DMS114 treated with DMSO at 0.1 percent for 48 hours (cell line): Measurements from ENCODE around the gene PTOV1.
A peak's percentile ranks its signal among the peaks of the same experiment; 100 is the strongest.

ENCODE experiments used
- DNase-seq: peaks from one replicate; lab custom pipeline; 2025; ENCODE audit not compliant: unreplicated experiment; lab: John Stamatoyannopoulos, UW

The PTOV1 gene

DNA sequence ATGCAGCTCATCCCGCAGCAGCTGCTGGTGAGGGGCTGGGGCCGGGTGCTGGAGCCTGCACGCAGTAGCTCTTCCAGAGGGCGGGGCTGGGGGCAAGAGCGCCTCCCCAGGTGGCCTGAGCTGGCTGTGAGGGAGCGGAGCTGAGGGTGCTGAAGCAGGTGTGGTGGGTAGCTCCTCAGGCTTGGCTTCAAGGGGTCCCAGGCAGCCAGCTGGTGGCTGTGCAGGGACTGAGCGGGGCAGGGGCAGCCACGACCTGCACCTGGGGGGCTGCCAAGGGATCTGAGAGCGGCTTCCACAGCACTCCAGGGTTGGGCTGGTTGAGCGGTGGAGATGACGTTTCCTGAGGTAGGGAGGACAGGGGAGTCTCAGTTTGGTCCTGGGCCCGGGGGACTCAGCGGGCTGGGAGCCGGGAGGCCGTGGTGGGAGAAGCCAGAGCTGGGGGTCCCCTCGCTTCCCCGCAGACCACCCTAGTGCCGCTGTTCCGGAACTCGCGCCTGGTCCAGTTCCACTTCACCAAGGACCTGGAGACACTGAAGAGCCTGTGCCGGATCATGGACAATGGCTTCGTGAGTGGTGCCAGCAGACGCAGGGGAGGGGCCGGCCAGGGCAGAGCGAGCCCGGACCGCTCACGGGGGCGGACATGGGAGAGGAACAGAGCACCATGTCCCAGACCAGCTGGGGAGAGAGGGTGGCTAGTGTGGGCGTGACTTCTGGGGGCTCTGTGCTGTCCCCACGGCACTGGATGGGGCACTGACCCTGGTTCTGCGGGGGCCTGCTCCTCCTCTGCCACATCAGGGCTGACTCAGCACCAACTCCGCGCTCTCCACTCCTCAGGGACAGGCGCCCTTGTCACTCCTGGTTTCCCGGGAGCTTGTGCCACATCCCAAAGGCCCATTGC lies 7.4 kb downstream of the PTOV1 start:
- DNase-seq = no peak

DNA sequence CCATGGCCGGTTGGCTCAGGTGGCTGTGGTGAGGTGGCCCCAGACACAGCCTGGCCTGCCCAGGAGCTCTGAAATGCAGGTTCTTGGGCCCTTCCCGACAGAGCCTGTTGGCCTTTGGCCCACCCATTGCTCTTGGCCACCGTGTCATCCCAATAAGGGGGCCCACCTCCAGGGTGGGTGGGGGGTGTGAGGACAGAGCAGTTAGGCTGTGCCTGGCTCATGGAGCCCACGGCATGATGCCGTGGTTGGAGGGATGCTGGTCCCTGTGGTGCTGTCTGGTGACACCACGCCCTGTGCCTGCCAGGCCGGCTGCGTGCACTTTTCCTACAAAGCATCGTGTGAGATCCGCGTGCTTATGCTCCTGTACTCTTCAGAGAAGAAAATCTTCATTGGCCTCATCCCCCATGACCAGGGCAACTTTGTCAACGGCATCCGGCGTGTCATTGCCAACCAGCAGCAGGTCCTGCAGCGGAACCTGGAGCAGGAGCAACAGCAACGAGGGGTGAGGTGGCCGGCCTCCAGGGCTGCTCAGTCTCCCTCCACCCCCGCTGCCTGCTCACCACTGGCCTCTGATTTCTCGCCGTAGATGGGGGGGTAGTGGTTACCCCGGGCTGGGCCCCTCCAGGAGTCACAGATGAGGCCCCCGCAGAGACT lies 8.8 kb downstream of the PTOV1 start:
- no peak for DNase-seq

DNA sequence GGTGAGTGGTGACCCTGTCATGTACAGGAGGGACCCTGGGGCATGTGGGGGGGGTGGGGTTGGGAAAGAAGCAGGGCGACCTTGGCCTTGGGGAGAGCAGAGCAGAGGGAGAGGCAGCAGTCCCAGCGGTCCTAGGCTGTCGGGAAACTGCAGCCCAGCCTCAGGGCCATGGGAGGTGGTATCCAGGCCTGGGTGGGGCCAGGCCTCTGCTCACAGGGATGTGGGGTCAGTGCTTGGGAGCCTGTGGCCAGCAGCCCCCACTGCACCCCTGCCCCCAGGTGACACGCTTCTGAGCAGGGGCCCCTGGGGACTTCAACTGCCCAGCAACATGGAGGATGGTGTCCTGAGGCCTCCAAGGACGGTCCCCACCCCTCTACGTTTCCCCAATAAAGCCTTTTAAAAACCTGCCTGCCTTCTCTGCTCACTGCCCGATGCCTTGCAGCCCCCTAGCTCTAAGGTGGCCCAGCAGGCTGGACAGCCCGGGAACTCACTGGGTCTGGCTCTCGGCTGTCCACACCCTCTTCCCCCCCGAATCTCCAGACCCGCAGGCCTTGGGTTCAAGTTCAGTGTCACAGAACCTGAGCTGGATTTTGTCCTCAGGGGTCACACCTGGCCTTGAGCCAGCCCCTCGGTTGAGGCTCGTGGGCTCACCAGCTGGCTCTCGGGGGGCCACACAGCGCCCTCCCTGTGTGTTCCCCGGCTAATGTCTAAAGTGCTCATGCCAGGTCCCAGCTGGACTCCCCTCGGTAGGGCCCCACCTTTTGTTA lies 9.6 kb downstream of the PTOV1 start:
- no peak for DNase-seq

DNA sequence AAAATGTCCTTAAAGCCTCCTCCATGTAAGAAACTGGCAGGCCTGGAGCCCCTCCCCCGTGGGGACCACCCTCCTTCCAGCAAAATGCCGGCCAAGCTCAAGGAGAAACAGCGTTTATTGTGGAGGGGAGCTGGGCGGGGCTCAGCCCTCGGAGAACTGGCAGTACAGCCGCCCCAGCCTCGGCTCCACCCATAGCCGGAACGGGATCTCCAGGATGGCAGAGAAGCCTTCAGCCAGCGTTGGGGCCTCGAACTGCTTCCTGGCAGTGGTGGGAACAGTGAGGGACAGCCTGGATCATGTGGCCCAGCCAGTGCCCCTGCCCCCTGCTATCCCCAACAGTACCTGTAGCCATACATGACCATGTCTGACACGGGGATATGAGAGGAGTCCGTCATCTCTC lies 10.1 kb downstream of the PTOV1 start:
- no peak for DNase-seq

DNA sequence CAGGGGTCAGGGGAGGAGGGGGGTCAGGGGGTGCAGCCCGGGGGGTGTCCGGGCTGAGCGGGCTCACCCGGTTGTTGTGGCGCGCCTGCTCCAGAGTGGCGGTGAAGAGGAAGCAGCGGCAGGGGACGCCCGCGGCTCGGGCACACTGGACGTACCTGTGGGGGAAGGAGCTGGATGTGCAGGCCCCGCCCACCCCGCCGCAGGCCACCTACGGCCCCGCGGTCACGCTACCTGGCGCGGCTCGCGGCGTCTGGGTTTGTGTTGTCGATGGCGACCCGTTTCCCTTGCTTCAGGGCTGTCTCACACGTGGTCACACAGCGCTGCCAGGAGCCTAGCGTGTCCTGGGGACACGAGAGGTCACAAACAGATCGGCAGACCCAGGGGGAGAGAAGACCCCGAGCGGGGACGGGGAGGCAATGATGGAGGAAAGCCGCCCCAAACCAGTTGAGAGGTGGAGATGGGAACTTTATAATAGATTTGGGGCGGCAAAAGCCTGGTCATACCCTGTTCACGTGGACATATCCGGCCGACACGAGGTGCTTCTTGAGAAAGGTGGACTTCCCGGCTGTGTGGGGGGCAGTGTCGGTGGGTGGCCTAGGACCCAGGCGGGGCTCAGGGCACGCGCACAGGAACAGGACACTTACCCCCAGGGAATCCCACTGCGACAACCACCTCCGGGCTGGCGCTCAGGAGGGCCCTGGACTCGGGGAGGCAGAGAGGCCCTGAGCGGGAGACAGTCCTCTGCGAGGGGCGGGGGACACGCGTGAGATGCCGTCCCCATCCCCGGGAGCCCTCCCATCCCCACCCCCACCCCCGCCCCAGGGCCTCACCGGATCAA lies 10.8 kb downstream of the PTOV1 start:
- no peak for DNase-seq

DNA sequence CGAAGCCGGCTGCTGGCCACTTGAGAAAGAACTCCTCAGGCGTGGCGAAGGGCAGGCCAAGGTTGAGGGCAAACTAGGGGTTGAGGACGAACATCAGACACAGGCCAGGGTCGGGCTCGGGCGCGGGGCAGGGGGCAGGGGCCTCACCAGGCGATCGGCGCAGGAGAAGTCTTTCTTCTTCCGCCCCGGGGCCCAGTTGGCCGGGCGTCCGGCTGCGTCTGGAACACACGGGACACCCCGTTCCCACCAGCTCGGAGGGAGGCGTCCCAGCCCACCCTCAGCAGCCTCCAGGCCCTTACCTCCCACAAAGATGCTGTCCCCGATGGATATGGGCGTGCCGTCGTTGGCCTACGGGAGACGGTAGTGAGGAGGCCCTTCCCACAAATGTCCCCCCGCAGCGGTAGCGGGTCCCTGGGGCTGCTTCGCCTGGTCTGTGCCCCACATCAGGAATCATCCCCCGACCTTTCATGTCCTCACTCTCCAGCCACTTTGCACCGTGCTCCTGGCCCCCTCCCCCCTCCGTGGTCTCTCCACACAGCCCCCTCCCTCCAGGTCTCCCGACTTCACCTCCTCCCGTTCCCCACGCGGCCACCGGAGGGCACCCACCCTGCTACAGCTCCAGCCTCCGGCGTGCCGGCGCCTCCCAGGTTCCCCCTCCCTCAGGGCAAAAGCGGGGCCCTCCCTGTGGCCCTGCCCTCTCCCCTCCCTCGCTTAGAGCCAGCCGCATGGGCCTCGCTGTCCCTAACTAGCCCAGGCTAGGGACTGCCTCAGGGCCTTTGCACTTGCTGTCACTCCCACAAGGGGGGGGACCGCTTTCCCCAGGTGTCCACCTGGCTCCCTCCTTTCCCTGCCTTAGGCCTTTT lies 11.7 kb downstream of the PTOV1 start:
- peak; percentile 14 for DNase-seq

DNA sequence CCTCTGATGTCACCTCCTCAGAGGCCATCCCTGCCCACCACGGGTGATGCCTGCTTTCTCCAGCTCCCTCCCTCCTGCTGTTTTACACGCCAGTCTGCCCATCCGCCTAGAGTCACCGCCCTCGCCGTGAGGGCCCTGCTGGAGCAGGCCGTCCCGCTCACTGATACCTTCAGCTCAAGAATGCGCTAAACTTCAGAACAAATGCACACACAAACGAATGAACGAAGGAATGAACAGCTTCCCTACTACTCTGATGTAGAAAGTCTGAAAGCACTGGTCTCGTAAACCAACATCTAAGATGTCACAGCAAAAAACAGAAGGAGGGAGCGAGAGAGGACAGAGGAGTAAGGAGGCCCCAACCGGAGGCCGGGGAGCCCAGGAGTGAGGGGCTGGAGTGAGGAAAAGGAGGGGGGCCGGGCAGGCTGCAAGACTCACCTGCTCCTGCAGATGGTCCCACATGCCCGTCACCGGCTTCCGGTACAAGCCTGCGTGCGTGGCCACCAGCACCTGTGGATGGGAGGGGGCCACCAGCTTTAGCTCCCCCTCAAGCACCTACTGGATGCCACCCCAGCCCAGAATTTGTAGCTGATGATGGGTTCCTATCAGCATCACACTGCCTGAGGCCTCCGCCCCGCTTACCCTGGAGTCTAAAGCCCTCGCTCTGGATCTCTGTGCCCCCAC lies 12.4 kb downstream of the PTOV1 start:
- no peak for DNase-seq

DNA sequence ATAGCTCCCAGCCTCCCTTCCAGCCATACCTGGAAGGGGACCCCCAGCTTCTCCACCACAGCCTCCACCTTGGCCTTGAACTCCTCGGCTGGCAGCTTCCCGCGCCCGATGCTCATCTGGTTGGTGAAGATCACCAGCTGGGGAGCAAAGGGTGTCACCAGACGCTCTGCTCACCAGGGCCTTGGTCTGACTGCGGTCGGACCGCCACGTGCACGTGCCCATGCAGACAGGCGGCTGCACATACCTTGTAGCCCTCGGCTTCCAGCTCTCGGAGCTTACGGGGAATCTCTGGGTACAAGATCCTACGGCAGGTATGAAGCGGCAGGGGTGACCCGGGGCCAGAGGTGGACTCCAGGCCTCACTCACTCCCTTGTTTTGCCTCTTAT lies 13.0 kb downstream of the PTOV1 start:
- DNase-seq = no peak

DNA sequence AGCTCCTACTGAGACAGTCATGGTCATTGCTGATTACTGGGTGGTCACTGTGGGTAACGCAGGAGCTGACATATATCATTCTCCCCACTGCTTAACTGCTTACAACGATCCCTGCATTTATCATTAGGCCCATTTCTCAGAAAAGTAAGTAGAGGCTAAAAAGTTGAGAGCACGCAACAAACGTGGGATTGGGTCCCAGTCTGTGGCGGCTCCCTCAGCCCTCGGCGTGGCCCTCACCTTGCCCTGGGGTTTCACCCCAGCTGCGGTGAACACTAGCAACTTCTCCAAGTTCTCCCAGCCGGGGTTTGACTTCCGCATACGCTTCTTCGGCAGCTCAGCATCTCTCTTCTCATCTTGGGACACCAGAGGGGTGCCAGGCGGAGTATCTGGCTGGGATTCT lies 13.9 kb downstream of the PTOV1 start:
- no peak for DNase-seq

DNA sequence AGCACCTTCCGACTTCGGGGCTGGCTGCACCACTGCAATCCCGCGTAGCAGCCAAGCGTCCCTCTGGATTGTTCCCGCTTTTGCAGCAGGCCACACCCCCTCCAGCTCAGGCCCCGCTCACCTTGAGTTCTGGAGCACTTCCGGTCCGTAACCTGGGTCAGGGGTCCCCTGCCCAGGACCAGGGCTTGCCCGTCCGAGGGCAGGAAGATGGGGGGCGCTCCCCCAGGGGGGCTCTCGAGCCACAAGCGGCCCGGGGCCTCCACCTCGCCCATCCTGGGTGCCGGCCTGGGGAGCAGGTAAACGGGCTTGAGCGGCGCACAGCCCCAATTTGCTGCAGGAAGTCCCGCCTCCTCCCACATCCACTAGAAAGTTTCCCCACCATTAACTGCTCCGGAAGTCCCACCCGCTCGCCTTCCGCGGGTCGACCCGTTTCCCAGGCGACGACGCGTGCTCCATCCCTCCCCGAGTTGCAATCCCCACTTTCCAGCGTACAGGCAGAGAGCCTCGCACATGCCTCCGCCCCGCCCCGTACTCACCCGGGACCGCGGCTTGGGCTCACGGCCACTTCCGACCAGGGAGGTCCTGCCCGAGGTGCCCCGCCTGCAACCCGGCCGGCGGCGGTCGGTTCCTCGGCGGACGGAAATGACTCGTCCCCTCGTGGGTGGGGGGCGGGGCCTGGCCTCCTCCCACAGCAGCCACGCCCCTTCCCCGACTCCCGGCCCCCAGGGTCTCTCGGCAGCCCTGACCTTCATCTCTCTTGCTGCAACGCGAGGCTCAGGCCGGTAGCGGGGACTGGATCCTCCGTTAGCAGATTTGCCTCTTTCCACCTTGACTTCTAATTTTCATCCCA lies 16.2 kb downstream of the PTOV1 start, which contains the start of gene PNKP:
Gene PNKP (minus strand): TSS at position 644 of the 850 bp plus-strand sequence. CDS start 372 bp downstream, at position 272.
- peak; percentile 71 for DNase-seq

DNA sequence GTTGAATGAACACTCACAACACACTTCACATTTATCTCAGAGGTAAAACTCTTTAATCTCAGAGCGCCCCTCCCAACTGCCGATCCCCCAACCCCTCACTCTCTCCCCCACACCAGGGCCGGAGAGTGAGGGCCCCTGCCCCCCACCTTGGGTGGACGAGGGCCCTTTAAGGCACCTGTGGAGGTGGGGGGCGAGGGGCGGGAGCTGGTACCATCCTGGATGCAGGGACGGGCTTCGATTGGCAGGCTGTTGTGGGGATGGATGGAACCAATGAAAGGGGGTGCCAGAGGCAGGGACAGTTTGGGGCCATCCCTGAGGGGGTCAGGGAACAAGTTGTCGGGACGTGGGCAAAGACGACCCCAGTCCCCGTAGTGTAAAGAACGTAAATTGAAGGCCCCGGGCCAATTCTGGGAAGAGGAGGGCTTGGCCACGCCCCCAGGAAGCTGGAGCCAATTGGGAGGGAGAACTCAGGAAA lies 18.1 kb downstream of the PTOV1 start:
- DNase-seq = no peak

DNA sequence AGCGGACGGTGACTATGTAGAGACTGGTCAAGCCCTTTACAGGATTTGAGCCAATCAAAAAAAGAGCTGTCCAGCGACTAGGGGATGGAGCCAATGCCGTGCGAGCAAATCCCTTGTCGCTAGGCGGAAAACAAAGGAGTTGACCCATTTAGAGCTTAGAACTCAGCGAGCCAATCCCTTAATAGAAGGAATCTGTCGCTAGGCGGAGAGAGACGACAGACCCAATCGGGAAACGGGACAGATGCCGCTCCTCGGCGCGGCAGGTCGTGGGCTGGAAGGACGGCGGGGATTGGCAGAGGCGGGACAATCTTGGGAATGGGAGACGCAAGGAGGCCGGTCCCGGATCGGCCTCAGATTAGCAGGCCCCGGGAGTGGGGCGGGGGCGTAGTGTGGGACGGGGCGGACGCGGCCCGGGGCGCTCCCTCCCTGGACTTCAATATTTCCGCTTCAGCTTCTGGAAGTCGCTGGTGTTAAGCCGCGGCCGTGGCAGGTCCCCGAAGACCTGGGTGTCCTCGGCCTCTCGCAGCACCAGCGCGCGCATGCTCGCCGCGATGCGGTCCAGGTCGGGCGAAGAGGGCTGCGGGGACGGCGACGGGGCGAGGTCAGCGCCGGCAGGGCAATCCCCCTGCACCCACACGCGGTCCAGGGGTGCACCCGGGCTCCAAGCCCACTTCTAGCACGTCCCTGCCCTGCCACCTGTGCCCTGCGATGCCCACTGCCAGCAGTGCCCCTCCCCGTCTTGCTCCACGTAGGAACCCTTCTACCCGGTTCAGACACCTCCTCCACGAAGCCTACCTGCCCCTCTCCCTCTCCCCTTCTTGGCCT lies 18.7 kb downstream of the PTOV1 start:
- peak; percentile 97 for DNase-seq

DNA sequence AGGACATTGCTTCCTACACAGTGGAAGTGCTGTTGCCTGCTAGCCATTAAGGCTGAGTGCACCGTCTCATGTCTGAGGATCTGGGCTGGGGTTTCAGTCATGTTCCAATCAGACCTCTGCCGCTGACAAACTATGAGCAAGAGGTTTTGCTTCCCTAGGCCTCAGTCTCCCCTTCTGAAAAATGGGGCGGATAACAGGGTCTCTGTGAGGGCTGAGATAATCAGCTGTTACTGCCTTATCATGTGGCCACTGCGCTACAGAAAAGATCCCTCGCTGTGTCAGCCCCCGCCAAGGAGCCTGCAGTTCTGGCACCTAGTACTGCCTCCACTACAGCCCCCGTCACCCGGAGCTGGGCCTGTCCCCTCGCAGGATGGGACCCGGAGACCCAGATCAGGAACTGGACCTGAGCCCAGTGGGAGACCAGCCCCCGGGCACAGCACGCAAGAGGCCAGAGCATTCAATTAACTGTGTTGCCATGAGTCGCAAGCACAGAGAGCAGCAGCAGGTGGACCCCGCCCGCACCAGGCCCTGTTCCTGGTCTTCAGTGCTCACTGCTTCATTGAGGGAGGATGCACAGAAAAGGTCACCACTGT lies 19.4 kb downstream of the PTOV1 start:
- no peak for DNase-seq

DNA sequence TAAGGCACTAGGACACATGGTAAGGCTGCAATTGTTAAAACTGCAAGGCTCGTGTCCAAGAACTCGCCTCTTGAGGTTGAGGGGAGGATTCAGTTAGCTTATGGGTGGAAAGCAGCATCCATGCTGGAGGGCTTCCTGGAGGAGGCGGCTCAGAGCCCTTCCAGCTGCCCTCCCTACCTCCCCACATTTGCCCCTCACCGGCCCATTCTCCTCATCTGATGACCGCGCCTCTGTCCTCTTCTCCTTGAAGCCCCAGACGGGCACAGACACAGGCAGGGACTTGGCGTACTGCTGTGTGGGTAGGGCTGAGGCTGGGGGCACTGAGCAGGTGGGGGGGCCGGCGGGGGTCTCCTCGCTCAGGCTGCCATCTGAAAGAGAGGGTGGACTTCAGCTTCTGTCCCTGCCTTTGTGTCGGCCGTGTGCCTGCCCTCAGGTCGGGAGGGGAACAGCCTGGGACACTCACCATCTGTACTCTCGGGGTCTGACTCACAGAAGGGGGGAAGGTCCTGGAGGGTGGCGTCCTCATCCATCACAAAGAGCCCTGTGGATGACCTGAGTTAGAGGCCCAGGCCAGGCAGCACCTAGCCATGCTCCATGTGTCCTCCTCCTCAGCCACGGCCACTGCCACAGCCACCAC lies 20.5 kb downstream of the PTOV1 start:
- DNase-seq = no peak

DNA sequence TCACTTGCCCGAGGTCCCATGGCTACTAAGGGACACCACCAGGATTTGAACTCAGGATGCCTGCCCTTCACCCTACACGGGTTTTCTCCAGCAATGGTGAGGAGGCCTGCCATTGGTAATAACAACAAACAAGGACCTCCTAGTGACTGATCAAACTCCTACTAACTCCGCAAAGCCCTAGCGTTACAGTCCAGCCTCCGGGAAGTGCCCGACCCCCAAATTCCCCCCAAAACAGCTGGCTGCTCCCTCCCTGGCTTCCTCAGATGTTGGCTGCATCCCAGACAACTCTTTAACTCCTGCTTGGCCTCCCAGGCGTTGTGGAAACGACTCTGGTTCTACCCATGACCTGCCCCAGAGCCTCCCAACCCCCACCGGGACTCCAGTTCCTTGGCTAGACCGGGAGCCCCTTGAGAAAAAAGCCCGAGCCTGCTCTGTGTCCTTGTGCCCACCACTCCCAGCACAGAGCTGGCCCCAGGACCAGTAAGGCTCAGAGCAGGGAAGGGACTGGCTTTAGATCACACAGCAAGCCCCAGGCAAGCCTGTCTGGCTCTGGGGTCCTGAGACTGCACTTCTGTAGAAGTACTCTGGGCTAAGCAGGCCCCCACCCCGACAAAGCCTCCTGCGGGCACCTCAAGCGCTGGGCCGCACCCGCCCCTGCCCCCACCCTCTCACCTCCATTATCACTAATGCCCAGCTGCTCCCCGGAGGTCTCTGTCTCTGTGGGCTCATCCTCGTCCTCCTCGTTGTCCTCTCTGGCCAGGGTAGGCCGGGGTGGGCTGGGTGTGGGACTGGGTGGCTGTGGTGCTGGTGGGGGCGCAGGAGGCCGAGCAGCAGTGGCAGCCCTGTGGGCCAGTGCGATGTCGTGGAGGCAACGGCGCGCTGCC lies 21.5 kb downstream of the PTOV1 start:
- DNase-seq = no peak

DNA sequence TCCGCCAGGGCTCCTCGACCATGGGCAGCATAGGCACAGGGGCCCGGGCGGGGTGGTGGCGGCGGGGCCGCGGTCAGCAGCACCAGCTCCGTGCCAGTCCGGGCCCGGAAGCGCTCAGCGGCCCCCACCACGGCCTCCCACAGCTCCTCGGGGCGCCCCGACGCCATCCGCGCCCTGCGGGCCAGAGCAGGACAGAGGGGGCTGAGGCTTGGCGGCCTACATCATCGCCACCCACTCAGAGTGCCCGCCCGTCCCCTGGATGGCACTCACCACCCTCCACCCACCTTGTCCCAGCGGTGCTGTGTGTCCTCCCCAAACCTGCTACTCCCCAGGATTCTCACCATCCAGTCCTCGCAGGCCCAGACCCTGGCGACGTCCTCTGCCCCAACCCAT lies 22.2 kb downstream of the PTOV1 start:
- DNase-seq = no peak
